ENCODE results near the gene NR1H2.
"Not testable (repeated sequence)": the region's sequence is repeated elsewhere in the genome, so short reads cannot be mapped to it uniquely, and the experiment has no call there.

The NR1H2 gene

DNA sequence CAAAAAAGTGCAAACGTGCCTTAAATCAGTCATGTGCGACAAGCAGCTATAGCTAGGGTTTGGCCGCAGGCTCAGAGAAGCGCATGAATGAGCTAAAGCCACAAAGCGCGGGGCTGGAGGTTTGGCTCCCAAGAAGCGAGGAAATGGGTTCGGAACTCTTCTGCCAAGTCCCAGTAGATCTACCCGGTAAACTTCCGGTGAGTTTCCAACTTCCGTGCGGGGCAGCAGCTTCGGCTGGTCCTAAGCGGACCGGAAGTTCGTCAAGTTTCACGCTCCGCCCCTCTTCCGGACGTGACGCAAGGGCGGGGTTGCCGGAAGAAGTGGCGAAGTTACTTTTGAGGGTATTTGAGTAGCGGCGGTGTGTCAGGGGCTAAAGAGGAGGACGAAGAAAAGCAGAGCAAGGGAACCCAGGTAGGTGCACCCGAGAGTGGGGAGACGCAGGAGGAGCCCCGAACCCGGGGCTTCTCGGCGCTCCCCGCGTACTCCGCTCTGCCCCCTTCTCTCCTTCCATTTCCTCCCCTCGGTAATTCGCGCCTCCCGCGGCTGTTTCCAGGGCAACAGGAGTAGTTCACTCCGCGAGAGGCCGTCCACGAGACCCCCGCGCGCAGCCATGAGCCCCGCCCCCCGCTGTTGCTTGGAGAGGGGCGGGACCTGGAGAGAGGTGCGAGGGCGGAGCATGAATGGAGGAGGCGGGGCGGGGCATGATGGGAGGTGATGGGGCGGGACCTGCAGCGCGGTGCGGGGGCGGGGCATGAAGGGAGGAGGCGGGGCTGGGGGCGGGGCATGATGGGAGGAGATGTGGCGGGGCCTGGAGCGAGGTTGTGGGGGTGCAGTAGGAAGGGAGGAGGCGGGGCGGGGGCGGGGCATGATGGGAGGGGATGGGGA, at the start of gene NR1H2:
TSS of gene NR1H2 (plus strand) at position 292 of the 885 bp plus-strand sequence. CDS start 1,149 bp downstream, outside the sequence.
- Histone ChIP-seq H3K9ac (ENCODE audit: insufficient read length, low read depth) (peak within 1 kb of the TSS; percentile 88), H3K4me3 (ENCODE audit: insufficient read length, low read depth) (peak within 1 kb of the TSS; percentile 92), H3K27me3 (ENCODE audit: insufficient read depth, insufficient read length) (no peaks in the 10 kb centered on the region), H3K9me3 (ENCODE audit: insufficient read depth, low read length) (no peaks in the 10 kb centered on the region), H3K4me1 (ENCODE audit: insufficient read depth, insufficient read length) (peaks cover 3% of the 10 kb centered on the region), H3K36me3 (ENCODE audit: insufficient read depth, insufficient read length, low read length) (peaks cover 42% of the 10 kb centered on the region)
- TF ChIP-seq SUZ12 (IDR thresholded peaks at IDR 0.05; ENCODE audit: extremely low read depth, insufficient read depth, insufficient read length) (no peak), YY1 (IDR thresholded peaks at IDR 0.05; ENCODE audit: insufficient read depth, insufficient read length) (no peak), ZNF274 (IDR thresholded peaks at IDR 0.05; ENCODE audit: low read depth, low read length) (no peak)
- peak; percentile 90 for DNase-seq (ENCODE audit: low read depth, low spot score)

DNA sequence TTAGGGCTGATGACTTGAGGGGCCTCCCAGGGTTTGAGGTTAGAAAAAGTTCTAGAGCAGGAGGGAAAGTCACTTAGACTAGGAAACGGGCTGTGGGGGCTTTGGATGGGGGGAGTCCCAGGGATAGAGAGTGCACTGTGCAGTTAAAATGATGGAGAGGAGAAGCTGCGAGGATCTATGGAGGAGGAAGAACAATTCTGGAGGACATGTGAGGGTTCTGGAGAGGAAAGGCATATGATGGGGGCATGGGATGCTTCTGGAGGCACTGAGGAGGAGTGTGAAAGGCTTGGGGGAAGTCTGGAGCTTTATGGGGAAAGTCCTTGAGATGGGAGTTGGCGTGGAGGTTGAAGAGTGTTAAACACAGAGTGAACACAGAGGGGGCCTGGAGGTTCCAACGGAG, 49.2 kb upstream of the NR1H2 start:
- no peak for DNase-seq (ENCODE audit: low read depth, low spot score)
- peak overlapping the region; percentile 54 for H3K9ac ChIP-seq (ENCODE audit: insufficient read length, low read depth)

DNA sequence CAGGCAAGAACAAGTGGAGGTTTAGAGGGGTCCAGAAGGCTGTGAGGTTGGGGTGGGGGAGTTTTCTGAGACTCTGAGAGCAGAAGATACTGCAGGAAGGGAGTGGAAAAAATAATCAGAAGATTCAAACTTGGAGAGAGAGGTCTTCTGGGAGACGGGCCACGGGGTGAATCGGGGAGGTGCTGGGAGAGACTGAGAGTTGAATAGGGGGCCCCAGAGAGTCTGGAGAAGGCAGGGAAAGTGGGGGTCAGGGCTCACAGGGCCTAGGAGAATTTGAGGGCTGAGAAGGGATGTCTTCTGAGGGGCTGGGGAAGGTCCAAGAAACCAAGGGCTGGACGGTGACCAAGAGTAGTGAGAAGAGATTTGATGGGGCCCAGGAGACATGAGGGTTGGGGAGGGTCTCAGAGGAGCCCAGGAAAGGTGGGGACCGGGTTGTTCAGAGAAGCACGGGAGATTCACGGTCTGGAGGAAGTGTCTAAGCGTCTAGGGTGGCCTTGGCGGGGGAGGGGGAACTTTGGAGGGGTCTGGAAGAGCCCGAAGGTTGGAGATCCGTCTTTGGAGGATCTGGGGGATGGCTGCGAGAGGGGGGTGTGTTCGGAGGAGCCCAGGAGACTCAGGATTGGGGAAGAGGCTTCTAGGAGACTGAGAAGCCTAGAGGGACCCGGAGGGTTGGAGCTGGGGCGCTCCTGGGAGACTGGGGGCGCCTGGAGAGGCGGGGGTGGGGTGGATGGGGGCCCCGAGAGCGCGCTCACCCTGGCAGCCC, 48.6 kb upstream of the NR1H2 start:
- TF ChIP-seq YY1 (IDR thresholded peaks at IDR 0.05; ENCODE audit: insufficient read depth, insufficient read length) = no peak
- no peak for TF ChIP-seq ZNF274 (IDR thresholded peaks at IDR 0.05; ENCODE audit: low read depth, low read length)
- no peak for TF ChIP-seq SUZ12 (IDR thresholded peaks at IDR 0.05; ENCODE audit: extremely low read depth, insufficient read depth, insufficient read length)
- no peak for DNase-seq (ENCODE audit: low read depth, low spot score)
- H3K36me3 ChIP-seq (ENCODE audit: insufficient read depth, insufficient read length, low read length) = peaks cover 15% of the 10 kb centered on the region
- no peaks in the 10 kb centered on the region for H3K9me3 ChIP-seq (ENCODE audit: insufficient read depth, low read length)
- H3K27me3 ChIP-seq (ENCODE audit: insufficient read depth, insufficient read length) = no peaks in the 10 kb centered on the region
- H3K9ac ChIP-seq (ENCODE audit: insufficient read length, low read depth) = peak overlapping the region; percentile 53
- H3K4me3 ChIP-seq (ENCODE audit: insufficient read length, low read depth) = peak overlapping the region; percentile 77
- peaks cover 4% of the 10 kb centered on the region for H3K4me1 ChIP-seq (ENCODE audit: insufficient read depth, insufficient read length)

More for the DNA sequence above, 49.2 kb upstream of the NR1H2 start:
- TF ChIP-seq SUZ12 (IDR thresholded peaks at IDR 0.05; ENCODE audit: extremely low read depth, insufficient read depth, insufficient read length) (no peak), YY1 (IDR thresholded peaks at IDR 0.05; ENCODE audit: insufficient read depth, insufficient read length) (no peak), ZNF274 (IDR thresholded peaks at IDR 0.05; ENCODE audit: low read depth, low read length) (no peak)
- Histone ChIP-seq H3K27me3 (ENCODE audit: insufficient read depth, insufficient read length) (no peaks in the 10 kb centered on the region), H3K4me1 (ENCODE audit: insufficient read depth, insufficient read length) (peaks cover 4% of the 10 kb centered on the region), H3K9me3 (ENCODE audit: insufficient read depth, low read length) (no peaks in the 10 kb centered on the region), H3K36me3 (ENCODE audit: insufficient read depth, insufficient read length, low read length) (peaks cover 21% of the 10 kb centered on the region), H3K4me3 (ENCODE audit: insufficient read length, low read depth) (peak overlapping the region; percentile 77)

DNA sequence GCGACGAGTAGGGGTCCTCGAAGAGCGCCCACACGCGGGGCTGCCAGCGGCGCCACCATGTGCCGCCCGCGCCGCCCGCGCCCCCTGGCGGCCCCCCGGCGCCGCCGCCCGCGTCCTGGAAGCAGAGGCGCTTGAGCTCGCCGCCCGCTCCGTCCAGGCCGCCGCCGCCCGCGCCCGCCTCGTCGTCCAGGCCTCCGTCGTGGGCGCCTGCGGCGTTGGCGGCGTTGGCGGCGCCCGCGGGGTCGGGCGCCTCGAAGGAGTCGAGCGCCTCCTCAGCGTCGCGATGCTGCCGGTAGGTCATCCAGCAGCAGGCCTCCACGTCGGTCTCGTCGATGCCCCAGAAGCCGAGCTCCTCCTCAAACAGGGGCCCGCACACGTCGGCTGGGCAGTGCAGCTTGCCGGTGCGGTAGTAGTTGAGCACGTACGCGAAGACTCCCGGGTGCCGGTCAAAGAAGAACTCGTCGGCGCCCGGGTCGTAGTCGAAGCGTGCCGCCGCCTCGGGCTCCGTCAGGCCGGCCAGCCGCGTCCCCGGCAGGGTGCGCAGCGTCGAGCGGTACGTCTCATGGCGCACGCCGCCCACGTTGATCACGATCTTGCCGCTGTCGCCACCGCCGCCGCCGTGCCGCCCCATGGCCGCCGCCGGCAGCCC, 47.9 kb upstream of the NR1H2 start:
- H3K4me3 ChIP-seq (ENCODE audit: insufficient read length, low read depth) = peak overlapping the region; percentile 77
- H3K9ac ChIP-seq (ENCODE audit: insufficient read length, low read depth) = peak overlapping the region; percentile 86
- no peak for DNase-seq (ENCODE audit: low read depth, low spot score)

DNA sequence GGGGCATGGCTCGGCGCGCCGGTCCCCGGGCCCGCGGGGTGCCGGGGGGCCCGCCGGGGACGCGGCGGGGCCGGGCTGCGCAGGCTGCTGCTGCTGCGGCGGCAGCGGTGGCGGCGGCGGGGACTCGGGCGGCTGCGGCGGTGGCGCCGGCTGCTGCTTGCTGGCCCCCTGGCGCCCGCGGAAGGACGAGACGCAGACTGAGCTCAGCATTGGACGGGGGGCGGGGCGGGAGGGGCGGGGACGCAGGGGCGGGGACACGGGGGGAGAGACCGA, 47.4 kb upstream of the NR1H2 start:
- Histone ChIP-seq H3K9ac (ENCODE audit: insufficient read length, low read depth) (no peak overlapping the region), H3K4me3 (ENCODE audit: insufficient read length, low read depth) (peak overlapping the region; percentile 77)

More for the DNA sequence above, 47.9 kb upstream of the NR1H2 start:
- Histone ChIP-seq H3K9me3 (ENCODE audit: insufficient read depth, low read length) (no peaks in the 10 kb centered on the region), H3K27me3 (ENCODE audit: insufficient read depth, insufficient read length) (no peaks in the 10 kb centered on the region), H3K36me3 (ENCODE audit: insufficient read depth, insufficient read length, low read length) (peaks cover 11% of the 10 kb centered on the region), H3K4me1 (ENCODE audit: insufficient read depth, insufficient read length) (peaks cover 4% of the 10 kb centered on the region)
- TF ChIP-seq ZNF274 (IDR thresholded peaks at IDR 0.05; ENCODE audit: low read depth, low read length) (no peak), YY1 (IDR thresholded peaks at IDR 0.05; ENCODE audit: insufficient read depth, insufficient read length) (no peak), SUZ12 (IDR thresholded peaks at IDR 0.05; ENCODE audit: extremely low read depth, insufficient read depth, insufficient read length) (no peak)

DNA sequence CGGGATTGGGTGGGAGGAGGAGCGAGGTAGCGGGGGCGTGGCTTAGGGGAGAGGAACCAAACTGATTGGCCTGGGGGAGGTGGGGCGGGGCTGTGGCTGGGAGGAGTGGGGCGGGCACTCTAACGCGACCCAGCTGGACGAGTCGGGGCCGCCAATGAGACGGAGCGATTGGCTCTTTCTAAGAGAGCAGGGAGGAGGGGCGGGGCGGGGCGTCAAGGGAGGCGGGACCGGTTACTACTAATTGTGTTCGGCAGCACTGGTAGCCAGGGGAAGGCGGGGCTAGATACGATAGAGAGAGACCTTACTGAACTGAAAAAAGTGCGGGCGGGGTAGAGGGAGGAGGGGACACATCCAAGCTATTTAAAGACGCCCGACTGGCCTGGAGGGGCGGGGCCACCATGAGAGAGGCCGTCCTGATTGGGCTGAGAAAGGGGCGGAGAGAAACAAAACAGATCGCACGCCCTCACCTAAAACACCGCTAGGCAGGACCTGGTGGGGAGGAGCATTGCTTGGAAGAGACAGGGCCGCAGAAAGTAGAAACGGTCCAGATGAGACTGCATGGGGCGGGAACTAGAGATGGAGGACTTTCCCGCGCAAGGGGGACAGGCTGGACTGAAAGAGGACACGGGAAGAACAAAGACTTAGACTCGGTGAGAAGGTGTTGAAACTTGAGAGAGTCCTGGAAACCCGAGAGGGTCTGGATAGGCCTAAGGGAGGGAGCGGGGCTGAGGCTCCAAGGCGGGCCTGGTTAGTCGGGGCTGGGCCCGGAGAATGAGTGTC, 46.9 kb upstream of the NR1H2 start, which contains the start of gene KCNC3:
TSS of gene KCNC3 (minus strand) at position 232 of the 780 bp plus-strand sequence. CDS start 295 bp downstream, outside the sequence.
- peaks cover 4% of the 10 kb centered on the region for H3K4me1 ChIP-seq (ENCODE audit: insufficient read depth, insufficient read length)
- no peaks in the 10 kb centered on the region for H3K27me3 ChIP-seq (ENCODE audit: insufficient read depth, insufficient read length)
- peak within 1 kb of the TSS; percentile 86 for H3K9ac ChIP-seq (ENCODE audit: insufficient read length, low read depth)
- TF ChIP-seq YY1 (IDR thresholded peaks at IDR 0.05; ENCODE audit: insufficient read depth, insufficient read length) = no peak
- peak; percentile 96 for DNase-seq (ENCODE audit: low read depth, low spot score)
- peak within 1 kb of the TSS; percentile 77 for H3K4me3 ChIP-seq (ENCODE audit: insufficient read length, low read depth)
- H3K9me3 ChIP-seq (ENCODE audit: insufficient read depth, low read length) = no peaks in the 10 kb centered on the region
- H3K36me3 ChIP-seq (ENCODE audit: insufficient read depth, insufficient read length, low read length) = peaks cover under 1% of the 10 kb centered on the region

More for the DNA sequence above, 47.4 kb upstream of the NR1H2 start:
- TF ChIP-seq SUZ12 (IDR thresholded peaks at IDR 0.05; ENCODE audit: extremely low read depth, insufficient read depth, insufficient read length) (no peak), ZNF274 (IDR thresholded peaks at IDR 0.05; ENCODE audit: low read depth, low read length) (no peak), YY1 (IDR thresholded peaks at IDR 0.05; ENCODE audit: insufficient read depth, insufficient read length) (no peak)
- no peaks in the 10 kb centered on the region for H3K27me3 ChIP-seq (ENCODE audit: insufficient read depth, insufficient read length)
- no peaks in the 10 kb centered on the region for H3K9me3 ChIP-seq (ENCODE audit: insufficient read depth, low read length)
- peaks cover 4% of the 10 kb centered on the region for H3K4me1 ChIP-seq (ENCODE audit: insufficient read depth, insufficient read length)
- DNase-seq (ENCODE audit: low read depth, low spot score) = no peak
- peaks cover 6% of the 10 kb centered on the region for H3K36me3 ChIP-seq (ENCODE audit: insufficient read depth, insufficient read length, low read length)

DNA sequence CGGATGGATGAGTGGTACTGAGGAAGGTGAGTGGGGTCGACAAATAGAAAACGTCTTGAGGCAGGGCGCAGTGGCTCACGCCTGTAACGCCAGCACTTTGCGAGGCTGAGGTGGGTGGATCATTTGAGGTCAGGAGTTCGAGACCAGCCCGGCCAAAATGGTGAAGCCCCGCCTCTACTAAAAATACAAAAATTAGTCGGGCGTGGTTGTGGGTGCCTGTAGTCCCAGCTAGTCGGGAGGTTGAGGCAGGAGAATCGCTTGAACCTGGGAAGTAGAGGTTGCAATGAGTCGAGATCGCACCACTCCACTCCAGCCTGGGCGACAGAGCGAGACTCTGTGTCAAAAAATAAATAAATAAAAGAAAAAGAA, 46.3 kb upstream of the NR1H2 start:
- not testable (repeated sequence) for H3K4me1 ChIP-seq (ENCODE audit: insufficient read depth, insufficient read length); H3K9me3 ChIP-seq (ENCODE audit: insufficient read depth, low read length); H3K36me3 ChIP-seq (ENCODE audit: insufficient read depth, insufficient read length, low read length); H3K27me3 ChIP-seq (ENCODE audit: insufficient read depth, insufficient read length); DNase-seq (ENCODE audit: low read depth, low spot score)
- Histone ChIP-seq H3K4me3 (ENCODE audit: insufficient read length, low read depth) (peak overlapping the region; percentile 66), H3K9ac (ENCODE audit: insufficient read length, low read depth) (peak overlapping the region; percentile 71)

Data from NT2/D1 (cell line).